NCI-H226 (cell line): Measurements from ENCODE around the gene OR4Q2.
A peak's percentile ranks its signal among the peaks of the same experiment; 100 is the strongest.
"Not testable (repeated sequence)": the region's sequence is repeated elsewhere in the genome, so short reads cannot be mapped to it uniquely, and the experiment has no call there.

Experiments
- DNase-seq: peaks from one replicate; pipeline ENCODE4 v3.0.0-alpha.2; 2015

The OR4Q2 gene

GRCh38 chr14:20001863-20002262 is at the start of gene OR4Q2:
Gene OR4Q2, plus strand, starts transcription at chr14:20002163.
- DNase-seq: no peak

GRCh38 chr14:19969735-19970134 is 32.2 kb upstream of the OR4Q2 start:
- DNase-seq: not testable (repeated sequence)

GRCh38 chr14:19974844-19975243 is 27.1 kb upstream of the OR4Q2 start:
- DNase-seq: no peak

GRCh38 chr14:19975291-19975690 is 26.7 kb upstream of the OR4Q2 start, which contains the start of gene OR4K15:
Gene OR4K15, plus strand, starts transcription at chr14:19975591. Its CDS starts 0 bp downstream, at chr14:19975591.
- DNase-seq: no peak

GRCh38 chr14:19993438-19993837 is 8.5 kb upstream of the OR4Q2 start:
- DNase-seq: no peak

- peak; percentile 40 for DNase-seq
Observed at GRCh38 chr14:20002319-20002718, 356 bp downstream of the OR4Q2 start.

- DNase-seq: no peak
Observed at GRCh38 chr14:20008156-20008555, 6.2 kb downstream of the OR4Q2 start.

GRCh38 chr14:20019257-20019865 is 17.4 kb downstream of the OR4Q2 start, which contains the start of gene OR4K14:
Gene OR4K14, minus strand, starts transcription at chr14:20019307. Its CDS starts 4,114 bp downstream, at chr14:20015193.
- no peak for DNase-seq

GRCh38 chr14:20031058-20031457 is 29.1 kb downstream of the OR4Q2 start:
- no peak for DNase-seq

GRCh38 chr14:20035449-20035848 is 33.5 kb downstream of the OR4Q2 start:
- DNase-seq: no peak

- DNase-seq: no peak
Observed at GRCh38 chr14:20035938-20036337, 34.0 kb downstream of the OR4Q2 start, which contains the start of gene OR4K13. Gene OR4K13, minus strand, starts transcription at chr14:20036038. Its CDS starts 1,280 bp downstream, at chr14:20034758.

- DNase-seq: no peak
Observed at GRCh38 chr14:20044243-20044642, 42.3 kb downstream of the OR4Q2 start.

GRCh38 chr14:20048202-20048601 is 46.2 kb downstream of the OR4Q2 start:
- DNase-seq: no peak
